Activated CD8-positive, alpha-beta memory T cell treated with anti-CD3 and anti-CD28 coated beads, Interleukin-2, amount 50 U/mL, for 4 hours (primary cell): Measurements from ENCODE around the gene ITPKB.
"Not testable (repeated sequence)": the region's sequence is repeated elsewhere in the genome, so short reads cannot be mapped to it uniquely, and the experiment has no call there.

Source experiments
- DNase-seq: peaks from one replicate; pipeline ENCODE4 v3.0.0-alpha.2; 2020

Gene ITPKB

DNA sequence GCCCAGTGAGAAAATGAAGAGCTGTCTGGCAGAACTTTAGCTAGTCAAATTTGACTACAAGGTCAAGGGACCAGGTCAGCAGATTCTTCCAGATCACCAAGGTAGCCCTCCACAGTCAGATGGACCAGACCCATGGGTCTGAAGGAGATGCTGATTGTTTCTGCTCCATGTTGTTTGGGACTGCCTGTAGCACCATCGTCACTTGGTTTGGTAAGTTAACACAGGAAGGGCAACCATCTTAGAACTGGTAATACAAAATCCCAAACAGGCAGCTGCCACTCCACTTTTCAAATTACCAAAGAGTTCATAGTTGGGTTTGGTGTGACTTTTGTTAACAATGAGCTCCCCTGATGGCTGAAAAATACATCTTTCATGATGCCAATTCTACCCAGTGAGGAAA, 9.0 kb downstream of the ITPKB start:
- DNase-seq: no peak

DNA sequence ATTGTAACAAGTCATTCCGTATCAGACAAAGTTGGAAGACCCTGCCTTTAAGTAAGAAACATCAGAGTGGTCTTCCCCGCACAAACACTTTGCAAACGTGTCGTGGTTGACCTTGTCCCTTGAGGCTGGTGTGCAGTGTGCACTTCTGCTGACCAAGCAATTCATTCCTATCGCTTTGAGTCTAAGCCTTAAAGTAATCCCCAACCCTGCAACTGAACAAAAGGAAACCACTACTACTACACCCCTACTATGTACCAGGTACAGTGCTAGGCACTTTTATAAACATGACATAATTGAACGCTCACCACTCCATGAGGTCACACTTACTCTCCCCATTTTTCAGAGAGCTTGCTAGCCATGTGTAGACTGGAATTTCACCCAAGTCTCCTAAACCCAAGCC, 10.6 kb downstream of the ITPKB start:
- no peak for DNase-seq

DNA sequence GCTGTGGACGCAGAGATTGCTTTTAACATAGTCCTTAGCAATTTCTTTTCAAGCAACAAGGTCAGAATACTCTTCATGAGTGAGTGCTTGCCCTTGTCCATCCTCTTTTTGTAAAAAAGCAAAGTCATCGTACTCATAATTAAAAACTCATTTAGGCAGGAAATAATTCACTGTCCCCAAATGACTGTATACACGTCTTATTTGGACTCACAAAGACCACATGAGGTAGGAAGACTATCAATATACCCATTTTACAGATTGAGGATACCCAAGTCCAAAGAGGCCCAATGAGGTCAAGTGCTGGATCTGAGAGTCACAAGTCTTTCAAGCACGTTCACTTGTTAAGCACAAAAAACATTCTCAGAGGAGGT, 13.2 kb downstream of the ITPKB start:
- no peak for DNase-seq

DNA sequence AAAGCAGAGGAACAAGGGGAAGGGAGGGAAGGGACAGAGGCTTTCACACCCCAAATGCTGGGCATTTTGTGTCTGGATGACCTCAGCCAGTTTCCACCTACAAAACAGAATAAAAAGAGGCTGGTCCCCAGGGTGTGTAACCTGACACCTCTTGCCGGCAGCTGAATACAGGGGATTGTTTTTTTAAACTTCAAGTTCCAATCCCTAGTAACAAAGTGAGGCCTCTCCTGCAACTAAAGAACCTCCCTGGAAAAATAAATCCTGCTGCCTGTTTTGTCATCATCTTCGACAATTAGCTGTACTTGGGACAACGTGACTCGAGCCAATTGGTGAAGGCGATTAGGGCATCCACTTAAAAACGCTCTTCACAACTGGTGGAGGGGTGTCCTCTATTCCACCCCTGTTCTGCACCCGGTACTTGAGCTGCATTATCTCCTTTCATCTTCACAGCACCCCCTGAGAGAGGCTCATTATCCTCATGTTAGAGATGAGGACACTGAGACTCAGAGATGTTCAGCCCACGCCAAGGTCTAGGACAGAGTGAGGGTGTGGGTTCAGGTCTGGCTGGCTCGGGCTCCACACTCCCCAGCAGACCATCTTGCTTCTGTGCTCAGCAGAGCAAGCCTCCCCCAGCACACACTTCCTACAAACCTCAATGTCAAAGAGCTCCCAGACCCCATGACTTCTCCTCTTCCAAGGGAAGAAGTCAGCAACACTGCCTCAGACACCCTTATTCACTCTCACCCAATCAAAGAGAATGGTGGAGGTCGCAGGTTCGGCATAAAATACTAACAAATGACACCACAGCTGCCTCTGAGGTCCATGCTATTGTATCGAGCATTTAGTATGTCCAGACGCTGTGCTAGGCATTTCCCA, 15.2 kb downstream of the ITPKB start:
- DNase-seq: no peak

DNA sequence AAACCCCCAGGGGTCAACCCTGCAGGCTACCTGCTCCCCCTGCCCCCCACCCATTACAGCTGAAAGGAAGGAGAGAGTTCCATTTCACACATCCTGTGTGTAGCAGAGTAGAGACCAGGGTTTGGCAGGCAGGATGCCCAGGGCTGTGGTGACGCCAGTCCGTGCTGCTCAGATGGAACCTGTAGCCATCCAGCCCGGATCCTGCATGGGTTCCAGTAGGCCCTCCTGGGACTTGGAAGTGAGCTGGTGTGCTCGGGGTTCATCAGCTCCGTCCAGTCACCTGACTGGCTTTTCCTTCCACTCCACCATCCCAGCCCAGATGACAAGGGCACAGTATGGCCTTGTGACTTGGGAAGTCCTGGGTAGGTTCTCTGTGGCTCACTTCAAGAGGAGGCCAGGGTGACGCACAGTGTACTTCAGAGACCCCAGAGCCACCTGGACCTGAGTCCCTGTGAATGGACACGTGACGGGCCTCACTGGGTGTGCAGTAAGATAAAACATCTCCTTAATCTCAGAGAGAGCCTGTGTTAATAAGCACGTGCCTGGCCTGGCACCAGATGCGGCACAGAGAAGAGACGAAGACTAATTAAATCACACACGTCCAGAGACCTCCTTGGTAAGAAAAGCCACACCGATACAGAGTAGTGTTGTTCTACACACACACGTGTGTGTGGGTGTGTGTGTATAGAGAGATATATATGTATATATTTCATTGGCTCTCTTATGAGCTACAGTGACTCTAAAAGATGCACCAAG, 16.0 kb downstream of the ITPKB start:
- DNase-seq: no peak

DNA sequence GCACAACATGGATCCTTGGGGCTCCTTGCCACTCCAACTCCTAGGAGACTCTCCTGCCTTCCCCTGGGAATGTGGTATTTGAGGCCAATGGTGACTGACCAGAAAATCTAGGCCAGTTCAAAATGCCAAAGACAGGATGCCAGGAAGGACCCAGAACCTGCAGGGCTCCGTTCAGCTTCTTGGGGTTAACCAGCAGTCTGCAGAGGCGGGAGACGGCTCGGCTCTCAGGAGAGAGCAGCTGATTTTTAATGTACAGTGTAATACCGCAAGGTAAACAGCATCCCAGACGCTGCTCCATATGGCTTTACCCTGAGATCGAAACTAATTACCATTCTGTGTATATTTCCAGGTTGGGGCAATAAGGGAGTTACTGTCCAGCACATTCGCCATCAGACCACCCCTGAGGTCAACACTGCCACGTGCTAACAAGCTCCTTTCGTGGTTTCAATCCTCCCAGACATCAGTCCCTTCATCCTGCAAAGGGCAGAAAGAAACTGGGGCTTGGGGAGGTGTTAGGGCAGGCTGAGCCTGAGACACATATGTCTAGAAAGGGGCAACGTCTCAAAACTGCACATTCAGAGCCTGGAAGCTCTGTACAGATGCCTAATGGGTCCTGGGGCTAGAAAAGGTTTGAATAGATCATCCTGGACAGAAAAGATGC, 16.7 kb downstream of the ITPKB start:
- no peak for DNase-seq

DNA sequence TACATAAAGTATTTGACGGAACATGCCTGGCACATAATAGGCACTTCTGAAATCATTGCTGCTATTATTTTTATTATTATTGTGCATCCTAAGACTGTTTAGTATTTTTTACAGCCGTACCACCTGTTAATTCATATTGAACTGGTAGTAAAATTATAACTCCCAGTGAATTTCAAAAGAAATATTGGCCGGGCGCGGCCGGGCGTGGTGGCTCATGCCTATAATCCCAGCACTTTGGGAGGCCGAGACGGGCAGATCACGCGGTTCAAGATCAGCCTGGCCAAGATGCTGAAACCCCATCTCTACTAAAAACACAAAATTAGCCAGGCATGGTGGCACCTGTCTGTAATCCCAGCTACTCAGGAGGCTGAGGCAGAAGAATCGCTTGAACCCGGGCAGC, 18.5 kb downstream of the ITPKB start:
- not testable (repeated sequence) for DNase-seq

DNA sequence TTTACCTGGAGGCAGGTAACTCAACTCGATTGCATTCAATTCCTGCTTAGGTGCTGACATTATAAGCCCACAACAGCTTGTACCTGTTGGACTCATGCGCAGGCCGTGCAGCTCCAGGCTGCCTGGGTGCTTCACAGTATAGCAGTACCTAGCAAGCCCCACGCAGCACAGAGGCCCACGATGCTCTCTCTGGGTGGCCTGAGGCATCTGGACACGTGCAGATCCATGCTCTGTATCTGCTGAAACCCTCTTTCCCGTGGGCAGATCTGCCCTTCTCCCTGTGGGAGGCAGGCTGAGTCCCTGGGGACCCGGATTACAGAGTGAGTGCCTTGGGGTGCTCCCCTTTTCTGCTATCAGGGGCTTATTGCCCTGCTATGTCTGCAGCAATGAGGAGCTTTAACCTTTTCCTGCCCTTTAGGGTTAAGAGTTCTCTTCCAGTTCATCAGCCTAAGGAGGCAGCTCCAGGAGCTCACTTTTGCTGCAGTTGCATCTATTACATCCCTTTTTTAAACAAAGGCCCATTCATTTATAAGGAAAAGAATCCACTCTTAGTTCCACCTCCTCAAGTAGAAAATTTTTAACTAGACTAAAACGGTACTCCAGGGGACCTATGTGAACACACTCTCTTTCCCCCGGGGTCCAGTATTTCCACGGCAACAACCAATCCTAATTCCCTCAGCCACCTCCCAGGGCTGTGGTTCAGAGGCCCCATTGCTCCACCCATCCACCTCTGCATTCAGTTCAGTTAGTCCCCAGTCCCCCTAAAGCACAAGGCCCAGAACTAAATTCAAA, 19.3 kb downstream of the ITPKB start:
- no peak for DNase-seq

DNA sequence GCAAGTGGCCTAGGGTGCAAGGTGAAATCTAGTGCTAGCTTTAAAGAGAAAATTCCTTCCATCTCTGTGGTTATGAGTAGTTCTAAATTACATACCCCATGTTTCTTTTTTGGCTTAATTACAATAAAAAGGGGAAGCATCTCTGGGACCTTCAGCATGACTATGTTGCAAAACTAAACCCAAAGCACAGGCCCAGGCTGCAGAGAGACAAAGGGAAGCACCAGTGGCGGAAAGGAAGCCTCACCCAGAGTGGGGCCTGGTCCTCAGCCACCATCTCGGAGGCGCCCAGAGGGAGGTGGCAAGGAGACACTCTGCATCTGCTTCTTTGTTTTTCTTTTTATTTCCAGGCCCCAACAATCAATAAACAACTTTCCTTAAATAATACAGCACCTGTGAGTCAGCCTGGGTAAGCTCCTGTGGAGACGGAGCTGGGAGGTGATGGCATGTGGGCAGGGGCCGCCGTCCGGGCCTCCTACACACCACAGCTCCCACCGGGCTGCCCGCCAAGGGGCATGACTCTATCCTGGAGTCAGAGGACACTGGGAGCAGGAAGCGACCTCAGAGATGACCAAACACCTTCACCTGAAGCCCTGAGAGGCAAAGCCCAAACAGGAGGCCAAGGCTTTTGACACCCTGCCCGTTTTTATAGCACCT, 21.7 kb downstream of the ITPKB start:
- no peak for DNase-seq

DNA sequence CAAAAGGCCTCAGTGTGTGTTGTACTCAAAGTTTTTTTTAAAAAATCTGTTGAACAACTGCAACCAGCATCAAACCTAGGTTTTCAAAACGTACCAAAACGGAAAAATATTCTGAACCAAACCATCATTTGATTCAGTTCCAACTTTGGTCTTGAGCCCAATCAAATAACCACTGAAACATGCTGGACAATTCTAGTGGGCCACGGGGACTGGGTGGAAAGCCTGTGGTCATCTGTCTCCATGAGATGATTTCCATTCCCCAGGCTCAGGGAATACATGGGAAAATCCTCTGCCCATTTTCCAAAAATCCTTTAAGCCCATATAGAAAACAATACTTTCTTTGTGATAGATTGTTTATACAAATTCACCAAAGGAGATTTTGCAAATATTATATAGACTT, 22.5 kb downstream of the ITPKB start:
- DNase-seq: no peak

DNA sequence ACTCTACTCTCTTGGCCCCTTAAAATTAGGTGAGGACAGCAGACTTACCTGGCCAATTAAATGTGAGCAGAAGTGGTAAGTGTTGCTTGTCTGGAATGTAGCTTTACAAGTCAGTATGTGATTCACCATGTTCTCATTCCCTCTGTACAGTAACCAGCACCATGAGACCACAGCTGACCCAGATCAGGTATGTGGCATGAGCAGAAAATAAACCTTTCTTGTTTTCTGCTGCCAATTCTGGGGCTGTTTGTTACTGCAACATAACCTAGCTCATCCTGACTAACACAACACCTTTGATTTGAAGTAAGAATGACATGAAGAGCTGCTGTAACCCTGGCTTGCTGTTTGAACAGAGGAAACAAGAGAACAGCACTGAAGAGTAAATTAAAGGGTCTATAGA, 24.9 kb downstream of the ITPKB start:
- DNase-seq: no peak

DNA sequence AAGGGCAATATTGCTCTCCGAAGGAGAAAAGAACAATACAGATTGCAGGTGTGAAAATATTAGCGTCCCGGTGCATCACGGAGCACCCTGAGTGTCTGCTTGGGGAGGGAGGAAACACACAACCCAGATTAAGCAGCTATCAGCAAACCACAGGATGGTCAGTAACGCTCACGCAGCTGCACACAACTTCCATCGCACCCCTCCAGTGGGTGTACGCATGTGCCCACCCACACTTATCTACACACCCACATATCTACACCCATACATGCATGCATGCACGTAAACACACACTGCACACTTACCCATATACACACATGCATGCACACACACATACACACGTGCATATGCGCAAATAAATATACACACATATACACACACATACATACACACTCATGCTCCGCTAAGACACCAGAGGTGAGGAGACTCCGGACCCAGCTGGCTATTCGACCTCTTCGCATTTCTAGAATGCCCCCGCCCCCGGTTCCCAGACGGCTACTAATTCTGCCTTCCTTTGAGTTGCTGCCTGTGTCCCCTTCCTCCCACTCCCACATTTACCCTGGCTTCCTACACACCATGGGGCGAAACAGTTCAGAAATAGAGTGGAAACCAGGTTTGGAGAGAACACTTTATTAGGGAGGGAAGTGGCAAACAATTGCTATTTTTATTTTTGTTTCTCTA, 26.2 kb downstream of the ITPKB start:
- no peak for DNase-seq

DNA sequence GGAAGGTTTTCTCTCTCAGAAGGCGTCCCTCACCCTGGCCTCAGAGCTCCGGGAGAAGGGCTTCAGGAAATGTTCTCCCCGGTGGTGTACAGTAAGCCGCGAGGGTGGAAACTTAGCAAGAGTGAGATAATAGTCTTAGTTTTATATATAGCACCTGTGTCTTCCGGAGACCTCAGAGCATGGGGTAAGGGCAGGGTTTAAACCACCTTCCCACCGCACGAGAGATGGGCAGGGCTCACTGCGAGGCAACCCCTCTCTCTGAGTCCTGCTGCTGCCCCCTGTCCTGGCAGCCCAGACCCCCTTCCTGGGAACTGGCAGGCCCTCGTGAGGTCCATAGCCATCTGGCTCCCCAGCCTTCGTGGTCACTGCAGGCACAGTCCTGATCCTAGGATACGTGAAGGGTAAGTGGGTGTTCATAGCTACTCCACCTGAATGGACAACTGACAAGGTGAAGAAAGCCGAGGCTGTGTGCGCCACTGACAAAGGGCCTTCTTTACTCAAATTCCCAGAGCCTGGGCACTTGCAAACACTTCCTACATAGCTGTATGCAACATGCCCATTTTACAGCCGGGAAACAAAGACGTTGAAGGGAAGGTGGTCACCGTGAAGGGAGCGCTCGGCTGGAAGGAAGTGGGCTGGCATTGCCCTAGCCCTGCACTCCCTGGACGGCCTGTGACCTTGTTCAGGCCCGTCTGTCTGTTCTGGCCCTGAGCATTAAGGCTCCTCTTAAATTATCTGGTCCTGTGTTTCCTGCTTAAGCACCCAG, 26.9 kb downstream of the ITPKB start:
- no peak for DNase-seq

DNA sequence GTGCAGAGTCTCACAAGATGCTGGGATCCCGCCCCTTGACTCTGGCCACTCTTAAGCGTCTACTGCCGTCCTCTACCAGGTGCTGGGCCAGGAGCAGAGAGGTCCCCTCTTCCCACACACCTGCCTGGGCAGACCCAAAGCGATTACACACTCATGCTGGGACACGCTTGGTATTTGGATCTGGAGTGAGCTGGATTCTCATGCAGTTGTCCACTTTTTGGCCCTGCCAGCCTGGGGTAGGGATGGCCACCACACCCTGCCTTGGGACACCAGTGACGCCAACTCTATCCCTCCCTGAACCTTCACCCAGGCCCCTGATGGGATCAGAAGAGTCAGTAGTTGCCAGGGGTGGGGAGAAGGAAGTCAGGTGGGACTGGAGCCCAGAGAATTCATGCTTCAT, 28.6 kb downstream of the ITPKB start:
- no peak for DNase-seq

DNA sequence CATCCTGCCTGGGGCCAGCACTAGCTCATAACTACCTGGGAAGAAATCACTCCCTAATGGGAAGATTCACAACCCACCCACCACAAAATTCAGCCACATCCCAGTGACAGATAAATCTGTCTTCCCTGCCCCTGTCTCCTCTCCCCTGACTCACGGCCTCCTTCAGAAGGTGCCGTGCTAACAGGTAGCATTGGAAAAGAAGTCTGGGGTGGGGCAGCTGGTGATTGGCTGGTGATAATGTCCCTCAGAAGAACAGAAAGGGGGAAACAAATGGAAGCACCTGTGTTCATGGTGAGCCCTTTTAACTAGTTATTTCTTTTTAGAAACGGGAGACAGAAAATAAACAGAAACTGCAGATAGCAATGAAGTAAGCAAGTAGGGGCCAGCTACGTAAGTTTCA, 29.1 kb downstream of the ITPKB start:
- no peak for DNase-seq

DNA sequence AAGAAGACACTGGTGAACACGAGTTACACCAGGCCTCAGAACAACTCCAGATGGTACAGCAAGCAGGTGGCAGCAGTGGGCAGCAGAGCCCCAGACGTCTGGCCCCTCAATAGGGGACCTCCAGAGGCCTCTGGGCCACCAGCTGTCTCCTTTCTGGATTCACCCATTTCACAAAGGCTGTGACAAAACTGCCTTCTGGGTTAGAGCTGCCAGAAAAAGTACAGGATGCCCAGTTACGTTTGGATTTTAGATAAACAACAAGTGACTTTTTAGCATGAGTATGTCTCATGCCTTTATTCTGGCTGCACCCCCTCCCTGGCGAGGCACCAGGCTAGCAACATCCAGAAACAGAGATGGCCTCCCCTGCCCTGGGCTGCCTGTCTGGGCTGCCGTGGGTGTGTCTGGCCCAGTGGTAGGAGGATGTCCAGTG, 30.1 kb downstream of the ITPKB start:
- no peak for DNase-seq

DNA sequence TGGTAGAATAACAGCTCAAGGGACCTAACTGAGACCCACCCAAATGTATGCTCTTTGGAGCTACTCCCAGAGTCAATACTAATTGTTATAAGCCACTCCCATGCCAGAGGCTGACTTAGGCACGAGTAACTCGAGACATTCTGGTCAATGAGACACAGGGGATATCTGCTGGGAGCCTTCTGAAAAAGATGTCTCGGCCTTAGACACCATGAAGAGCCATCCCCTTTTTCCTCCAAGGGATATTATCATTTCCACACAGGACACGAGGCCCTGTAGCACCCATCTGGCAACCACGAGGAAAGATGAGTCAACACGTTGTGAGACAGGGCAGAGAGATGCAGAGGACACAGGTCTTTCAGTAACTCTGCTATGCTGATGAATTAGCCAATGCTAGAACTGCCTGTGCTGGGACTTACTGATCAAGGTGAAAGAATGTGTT, 30.7 kb downstream of the ITPKB start:
- peak; percentile 35 for DNase-seq

DNA sequence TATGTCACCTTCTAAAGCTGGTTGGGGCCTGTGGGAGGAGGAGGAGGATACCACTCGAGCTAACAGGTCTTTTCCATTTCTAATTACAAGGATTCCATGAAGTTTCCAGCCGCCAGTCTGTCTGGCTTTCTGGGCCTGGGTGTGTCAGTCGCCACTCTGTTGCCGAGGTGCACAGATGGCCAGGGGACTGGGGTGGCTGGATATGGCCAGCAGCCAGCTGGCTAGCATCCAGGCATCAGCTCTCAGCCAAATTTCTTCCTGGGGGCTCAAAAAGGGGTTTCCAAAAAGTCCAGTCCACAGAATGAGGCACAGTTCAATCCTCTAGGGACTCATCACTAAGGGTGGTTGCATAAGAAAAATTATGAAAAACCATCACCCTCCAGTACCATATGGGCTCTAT, 32.4 kb downstream of the ITPKB start:
- no peak for DNase-seq

DNA sequence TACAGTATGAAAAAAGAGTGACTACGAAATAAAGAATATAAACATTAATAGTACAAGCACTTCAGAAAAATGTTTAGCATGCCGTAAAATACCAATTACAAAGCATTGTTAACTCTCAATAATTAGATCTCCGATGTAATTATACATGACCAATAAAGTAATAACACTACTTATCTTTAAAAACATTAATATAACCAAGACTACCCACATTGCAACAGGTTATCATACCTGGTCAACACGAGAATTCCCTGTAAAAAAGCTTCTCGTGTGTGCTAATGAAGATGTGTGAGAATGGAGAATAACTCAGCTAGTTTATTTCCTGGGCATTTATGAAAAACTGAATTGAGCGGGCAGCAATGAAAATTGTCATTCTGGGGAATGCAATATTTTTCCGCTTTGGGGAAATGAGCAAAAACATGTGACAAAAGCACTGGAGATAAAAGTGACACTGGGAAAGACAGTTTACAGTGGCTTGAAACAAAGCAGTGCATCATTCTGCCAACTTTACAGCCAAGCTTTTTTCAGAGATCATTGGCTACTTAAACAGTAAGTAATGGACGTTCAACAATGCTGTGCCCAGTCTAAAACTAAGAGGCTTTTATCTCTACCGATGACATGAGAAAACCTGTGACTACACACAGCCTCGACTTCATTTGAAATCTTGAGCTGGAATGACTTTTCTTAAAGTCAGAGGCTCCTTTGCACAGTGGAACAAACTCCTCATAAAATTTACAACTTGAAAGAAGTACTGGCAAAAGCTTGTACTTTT, 34.7 kb downstream of the ITPKB start:
- no peak for DNase-seq
